Stimulated activated CD8-positive, alpha-beta memory T cell treated with anti-CD3 and anti-CD28 coated beads, Interleukin-4, amount 100 ng/mL, for 4 hours (primary cell): Measurements from ENCODE around the gene GNG13.
"Not testable (repeated sequence)": the region's sequence is repeated elsewhere in the genome, so short reads cannot be mapped to it uniquely, and the experiment has no call there.

Source experiments
- DNase-seq, 2 donors: peaks; one replicate each; pipeline ENCODE4 v3.0.0-alpha.2; 2020; ENCODE audit warnings: low read depth in 2 of 2, low spot score in 1 of 2

Gene GNG13

GRCh38 chr16:832652-833336, 32.3 kb upstream of the GNG13 start:
- DNase-seq, result no peak

- no peak for DNase-seq
Measured at GRCh38 chr16:831571-832413, 31.3 kb upstream of the GNG13 start.

- no peak for DNase-seq
Measured at GRCh38 chr16:830871-831570, 30.5 kb upstream of the GNG13 start.

GRCh38 chr16:830107-830870, 29.8 kb upstream of the GNG13 start:
- DNase-seq, result no peak

GRCh38 chr16:828891-829290, 28.4 kb upstream of the GNG13 start:
- DNase-seq, result no peak

- DNase-seq, result no peak
Measured at GRCh38 chr16:827513-827912, 27.0 kb upstream of the GNG13 start.

GRCh38 chr16:825341-826061, 25.0 kb upstream of the GNG13 start:
- DNase-seq, result no peak

- DNase-seq, result no peak
Measured at GRCh38 chr16:824601-825000, 24.1 kb upstream of the GNG13 start.

GRCh38 chr16:824194-824593, 23.7 kb upstream of the GNG13 start:
- DNase-seq, result no peak

- DNase-seq, result no peak
Measured at GRCh38 chr16:822909-823297, 22.4 kb upstream of the GNG13 start.

- no peak for DNase-seq
Measured at GRCh38 chr16:822174-822908, 21.8 kb upstream of the GNG13 start.

- DNase-seq, result no peak
Measured at GRCh38 chr16:821751-822150, 21.2 kb upstream of the GNG13 start.

- DNase-seq, result no peak
Measured at GRCh38 chr16:820748-821147, 20.2 kb upstream of the GNG13 start.

- DNase-seq, result not testable (repeated sequence)
Measured at GRCh38 chr16:820044-820408, 19.5 kb upstream of the GNG13 start.

GRCh38 chr16:819336-820043, 19.0 kb upstream of the GNG13 start:
- no peak for DNase-seq

GRCh38 chr16:818592-818991, 18.1 kb upstream of the GNG13 start:
- no peak for DNase-seq

- no peak for DNase-seq
Measured at GRCh38 chr16:818132-818531, 17.6 kb upstream of the GNG13 start.

- no peak for DNase-seq
Measured at GRCh38 chr16:817001-817906, 16.7 kb upstream of the GNG13 start.
